ENCODE results near the gene LMO1. TPM values are rescaled to one million over a fixed set of nuclear protein-coding genes. Genes with fewer than 3 reads are reported as not detected.

Gene LMO1
- polyA plus RNA-seq, 3 donors = not detected

GRCh38 chr11:8288824-8289491 is 25.3 kb upstream of the LMO1 start:
- H3K4me3 ChIP-seq (replicated peaks in 1 of 3; ENCODE audit: low read depth in 2 of 3, low read length in 3 of 3) = no peak overlapping the region
- H3K9ac ChIP-seq (ENCODE audit: insufficient read depth, low read length, poor library complexity, severe bottlenecking) = no peak overlapping the region
- H3K27me3 ChIP-seq (ENCODE audit: control insufficient read depth in 2 of 2, insufficient read depth in 2 of 2, low read length in 2 of 2) = peaks cover 2 to 8% of the 10 kb centered on the region in 2 donors
- no peaks in the 10 kb centered on the region for H3K79me2 ChIP-seq (ENCODE audit: insufficient read depth, low read length)
- no peak overlapping the region for H3K4me2 ChIP-seq (replicated peaks; ENCODE audit: extremely low read depth, low read length, poor library complexity, severe bottlenecking)
- H3K36me3 ChIP-seq (replicated peaks in 1 of 2; ENCODE audit: control insufficient read depth in 1 of 2, insufficient read depth in 2 of 2, low read length in 2 of 2) = no peaks in the 10 kb centered on the region
- Mint-ChIP-seq H3K4me1 (peaks cover 7% of the 10 kb centered on the region), H3K4me3 (no peak overlapping the region), H3K36me3 (no peaks in the 10 kb centered on the region), H3K27ac (no peak overlapping the region), H3K27me3 (ENCODE audit: low read depth in 3 of 3) (peaks cover 5 to 16% (median 11%) of the 10 kb centered on the region in 3 donors), H3K9me3 (no peaks in the 10 kb centered on the region)
- no peaks in the 10 kb centered on the region for H4K20me1 ChIP-seq (ENCODE audit: insufficient read depth, low read length)
- H2AFZ ChIP-seq (ENCODE audit: insufficient read depth, low read depth, low read length, poor library complexity, severe bottlenecking) = no peak overlapping the region
- TF ChIP-seq CTCF (IDR thresholded peaks at IDR 0.05) = no peak
- no peaks in the 10 kb centered on the region for H3K9me3 ChIP-seq (replicated peaks in 1 of 2; ENCODE audit: control insufficient read depth in 1 of 2, insufficient read depth in 1 of 2, low read length in 2 of 2)
- intact Hi-C loops (cut with micrococcal nuclease) = no loop called here
- H3K4me1 ChIP-seq (ENCODE audit: control insufficient read depth in 1 of 2, insufficient read depth in 2 of 2, low read length in 2 of 2) = no peaks in the 10 kb centered on the region
- WGBS (ENCODE audit: insufficient coverage) = 80% methylated on average over 5 of the region's 13 CpGs
- DNase-seq = no peak
- H3K27ac ChIP-seq (ENCODE audit: low read depth in 1 of 2, low read length in 2 of 2) = no peak overlapping the region

GRCh38 chr11:8288166-8288772 is 24.6 kb upstream of the LMO1 start:
- Mint-ChIP-seq H3K4me3 (no peak overlapping the region), H3K36me3 (no peaks in the 10 kb centered on the region), H3K27me3 (ENCODE audit: low read depth in 3 of 3) (peaks cover 6 to 20% (median 15%) of the 10 kb centered on the region in 3 donors), H3K4me1 (peaks cover 7% of the 10 kb centered on the region), H3K9me3 (no peaks in the 10 kb centered on the region), H3K27ac (no peak overlapping the region)
- whole genome bisulfite sequencing (ENCODE audit: insufficient coverage) = 67% methylated on average over 3 of the region's 3 CpGs
- H3K36me3 ChIP-seq (replicated peaks in 1 of 2; ENCODE audit: control insufficient read depth in 1 of 2, insufficient read depth in 2 of 2, low read length in 2 of 2) = no peaks in the 10 kb centered on the region
- H3K9ac ChIP-seq (ENCODE audit: insufficient read depth, low read length, poor library complexity, severe bottlenecking) = no peak overlapping the region
- H3K4me2 ChIP-seq (replicated peaks; ENCODE audit: extremely low read depth, low read length, poor library complexity, severe bottlenecking) = no peak overlapping the region
- H3K79me2 ChIP-seq (ENCODE audit: insufficient read depth, low read length) = no peaks in the 10 kb centered on the region
- no peak overlapping the region for H3K27ac ChIP-seq (ENCODE audit: low read depth in 1 of 2, low read length in 2 of 2)
- no peak overlapping the region for H2AFZ ChIP-seq (ENCODE audit: insufficient read depth, low read depth, low read length, poor library complexity, severe bottlenecking)
- no peak for DNase-seq
- no peak for TF ChIP-seq CTCF (IDR thresholded peaks at IDR 0.05)
- no peak overlapping the region for H3K4me3 ChIP-seq (replicated peaks in 1 of 3; ENCODE audit: low read depth in 2 of 3, low read length in 3 of 3)
- H3K9me3 ChIP-seq (replicated peaks in 1 of 2; ENCODE audit: control insufficient read depth in 1 of 2, insufficient read depth in 1 of 2, low read length in 2 of 2) = no peaks in the 10 kb centered on the region
- intact Hi-C loops (cut with micrococcal nuclease) = no loop called here
- no peaks in the 10 kb centered on the region for H4K20me1 ChIP-seq (ENCODE audit: insufficient read depth, low read length)
- H3K27me3 ChIP-seq (ENCODE audit: control insufficient read depth in 2 of 2, insufficient read depth in 2 of 2, low read length in 2 of 2) = peaks cover 3 to 14% of the 10 kb centered on the region in 2 donors
- no peaks in the 10 kb centered on the region for H3K4me1 ChIP-seq (ENCODE audit: control insufficient read depth in 1 of 2, insufficient read depth in 2 of 2, low read length in 2 of 2)

All from CD14-positive monocyte (primary cell).